HepG2 (cell line): Measurements from ENCODE around the gene YIPF4. TPM values are rescaled to one million over a fixed set of nuclear protein-coding genes. Genes with fewer than 3 reads are reported as not detected.
A peak's percentile ranks its signal among the peaks of the same experiment; 100 is the strongest.

Experiments
- ATF7 ChIP-seq, 2 experiments: fragments of 450-650 bp in 1 of 2; sonication (generic) in 1 of 2; formaldehyde crosslinking in 1 of 2; IDR thresholded peaks; 2 replicates each; pipeline versions ENCODE4 v1.4.0 to v1.6.1; 2016 to 2020; ENCODE audit warnings: antibody characterized with exemption in 1 of 2, mild to moderate bottlenecking in 1 of 2, missing genetic modification reagents in 1 of 2
- FOSL1 ChIP-seq: sonication (generic); formaldehyde crosslinking; IDR thresholded peaks from 2 replicates; pipeline ENCODE4 v1.9.0; 2021; ENCODE audit warnings: missing genetic modification reagents, borderline replicate concordance
- FOXP1 ChIP-seq, 2 experiments: fragments of 450-650 bp in 1 of 2; IDR thresholded peaks; 2 replicates each; pipeline ENCODE4 v1.6.1; 2017 to 2018; ENCODE audit warnings: antibody characterized with exemption in 1 of 2
- GRHL1 ChIP-seq: sonication (generic); formaldehyde crosslinking; conservative IDR thresholded peaks from 2 replicates; pipeline ENCODE4 v1.8.0; 2022; ENCODE audit warnings: missing genetic modification reagents
- ZBTB1 ChIP-seq: sonication (generic); formaldehyde crosslinking; IDR thresholded peaks from 2 replicates; pipeline ENCODE4 v1.4.0; 2020; ENCODE audit warnings: missing genetic modification reagents, borderline replicate concordance
- ZBTB21 ChIP-seq: sonication (generic); formaldehyde crosslinking; IDR thresholded peaks from 2 replicates; pipeline ENCODE4 v1.4.0; 2020; ENCODE audit warnings: missing genetic modification reagents
- ZNF230 ChIP-seq: sonication (generic); formaldehyde crosslinking; IDR thresholded peaks from 2 replicates; pipeline ENCODE4 v1.4.0; 2020; ENCODE audit warnings: mild to moderate bottlenecking, missing genetic modification reagents
- ZNF333 ChIP-seq: sonication (generic); formaldehyde crosslinking; IDR thresholded peaks from 2 replicates; pipeline ENCODE4 v1.4.0; 2020; ENCODE audit warnings: mild to moderate bottlenecking, missing genetic modification reagents, borderline replicate concordance
- ZNF350 ChIP-seq: sonication (generic); formaldehyde crosslinking; IDR thresholded peaks from 2 replicates; pipeline ENCODE4 v1.4.0; 2020; ENCODE audit warnings: mild to moderate bottlenecking, low read depth, missing genetic modification reagents, borderline replicate concordance
- ZNF468 ChIP-seq: sonication (generic); formaldehyde crosslinking; IDR thresholded peaks from 2 replicates; pipeline ENCODE4 v1.8.0; 2022; ENCODE audit warnings: mild to moderate bottlenecking, moderate library complexity, missing genetic modification reagents
- ZNF616 ChIP-seq: sonication (generic); formaldehyde crosslinking; IDR thresholded peaks from 2 replicates; pipeline ENCODE4 v1.5.0; 2020; ENCODE audit warnings: low read depth, mild to moderate bottlenecking, missing genetic modification reagents
- ZNF816 ChIP-seq: sonication (generic); formaldehyde crosslinking; IDR thresholded peaks from 2 replicates; pipeline ENCODE4 v1.8.0; 2022; ENCODE audit warnings: missing genetic modification reagents, mild to moderate bottlenecking, borderline replicate concordance
- ZSCAN25 ChIP-seq: sonication (generic); formaldehyde crosslinking; IDR thresholded peaks from 2 replicates; pipeline ENCODE4 v1.8.0; 2022; ENCODE audit warnings: mild to moderate bottlenecking, missing genetic modification reagents
- polyA plus RNA-seq, 8 experiments: library from polyadenylated mRNA; depleted of rRNA in 3 of 8; stranded (reverse) in 7 of 8; unstranded in 1 of 8; fragments of >200 nt; fragmentation: Illumina TruSeq in 4 of 8; extraction: Trizol in 4 of 8; gene quantifications; 2 replicates each; pipeline versions ENCODE4 v1.2.1 to v1.2.3, GENCODE V29; 2011 to 2016; ENCODE audit warnings: low read depth in 4 of 8, missing spikeins in 1 of 8, mixed read lengths in 1 of 8; ENCODE audit not compliant: insufficient read depth in 1 of 8
- total RNA-seq, 5 experiments: library from RNA; depleted of rRNA; stranded (reverse); fragments of >200 nt; fragmentation: Illumina TruSeq; extraction: Trizol; gene quantifications; 2 replicates each; pipeline ENCODE4 v1.2.3, GENCODE V29; 2016; ENCODE audit warnings: low read depth in 1 of 5
- TF ChIP-seq, protein P1 (sequence below): sonication (generic); formaldehyde crosslinking; IDR thresholded peaks from 2 replicates; pipeline ENCODE4 v1.5.1; 2020; ENCODE audit warnings: missing genetic modification reagents, mild to moderate bottlenecking, borderline replicate concordance
- TF ChIP-seq, protein P2 (sequence below): sonication (generic); formaldehyde crosslinking; IDR thresholded peaks from one replicate; pipeline ENCODE4 v1.5.1; 2020; ENCODE audit warnings: mild to moderate bottlenecking, missing genetic modification reagents; ENCODE audit errors: not compliant biosample characterization

The YIPF4 gene
- total and polyA plus RNA-seq, 2 of the 13 experiments (the other 11 are each of a cell fraction or from before 2014, with no cell fraction given): 19.0 to 43.9 TPM

GRCh38 chr2:32356681-32357317, 79.1 kb downstream of the YIPF4 start, which contains the start of gene BIRC6 (continued):
- TF ChIP-seq, protein P1, sequence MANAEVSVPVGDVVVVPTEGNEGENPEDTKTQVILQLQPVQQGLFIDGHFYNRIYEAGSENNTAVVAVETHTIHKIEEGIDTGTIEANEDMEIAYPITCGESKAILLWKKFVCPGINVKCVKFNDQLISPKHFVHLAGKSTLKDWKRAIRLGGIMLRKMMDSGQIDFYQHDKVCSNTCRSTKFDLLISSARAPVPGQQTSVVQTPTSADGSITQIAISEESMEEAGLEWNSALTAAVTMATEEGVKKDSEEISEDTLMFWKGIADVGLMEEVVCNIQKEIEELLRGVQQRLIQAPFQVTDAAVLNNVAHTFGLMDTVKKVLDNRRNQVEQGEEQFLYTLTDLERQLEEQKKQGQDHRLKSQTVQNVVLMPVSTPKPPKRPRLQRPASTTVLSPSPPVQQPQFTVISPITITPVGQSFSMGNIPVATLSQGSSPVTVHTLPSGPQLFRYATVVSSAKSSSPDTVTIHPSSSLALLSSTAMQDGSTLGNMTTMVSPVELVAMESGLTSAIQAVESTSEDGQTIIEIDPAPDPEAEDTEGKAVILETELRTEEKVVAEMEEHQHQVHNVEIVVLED (CRISPR knock-in tag): peak; percentile 99
- TF ChIP-seq ZNF350 (CRISPR knock-in tag): peak; percentile 91
- peak; percentile 57 for TF ChIP-seq ZSCAN25
- no peak for TF ChIP-seq FOXP1 (IDR thresholded peaks at IDR 0.05)
- peak; percentile 52; the same call in 1 of the 2 replicates for TF ChIP-seq FOXP1 (CRISPR knock-in tag; IDR thresholded peaks at IDR 0.05)
- TF ChIP-seq ZNF230 (CRISPR knock-in tag): peak; percentile 85
- TF ChIP-seq GRHL1 (CRISPR knock-in tag): no peak
- peak; percentile 26 for TF ChIP-seq ZNF468 (CRISPR knock-in tag)
- TF ChIP-seq ZNF333: peak; percentile 98
- TF ChIP-seq, protein P2, sequence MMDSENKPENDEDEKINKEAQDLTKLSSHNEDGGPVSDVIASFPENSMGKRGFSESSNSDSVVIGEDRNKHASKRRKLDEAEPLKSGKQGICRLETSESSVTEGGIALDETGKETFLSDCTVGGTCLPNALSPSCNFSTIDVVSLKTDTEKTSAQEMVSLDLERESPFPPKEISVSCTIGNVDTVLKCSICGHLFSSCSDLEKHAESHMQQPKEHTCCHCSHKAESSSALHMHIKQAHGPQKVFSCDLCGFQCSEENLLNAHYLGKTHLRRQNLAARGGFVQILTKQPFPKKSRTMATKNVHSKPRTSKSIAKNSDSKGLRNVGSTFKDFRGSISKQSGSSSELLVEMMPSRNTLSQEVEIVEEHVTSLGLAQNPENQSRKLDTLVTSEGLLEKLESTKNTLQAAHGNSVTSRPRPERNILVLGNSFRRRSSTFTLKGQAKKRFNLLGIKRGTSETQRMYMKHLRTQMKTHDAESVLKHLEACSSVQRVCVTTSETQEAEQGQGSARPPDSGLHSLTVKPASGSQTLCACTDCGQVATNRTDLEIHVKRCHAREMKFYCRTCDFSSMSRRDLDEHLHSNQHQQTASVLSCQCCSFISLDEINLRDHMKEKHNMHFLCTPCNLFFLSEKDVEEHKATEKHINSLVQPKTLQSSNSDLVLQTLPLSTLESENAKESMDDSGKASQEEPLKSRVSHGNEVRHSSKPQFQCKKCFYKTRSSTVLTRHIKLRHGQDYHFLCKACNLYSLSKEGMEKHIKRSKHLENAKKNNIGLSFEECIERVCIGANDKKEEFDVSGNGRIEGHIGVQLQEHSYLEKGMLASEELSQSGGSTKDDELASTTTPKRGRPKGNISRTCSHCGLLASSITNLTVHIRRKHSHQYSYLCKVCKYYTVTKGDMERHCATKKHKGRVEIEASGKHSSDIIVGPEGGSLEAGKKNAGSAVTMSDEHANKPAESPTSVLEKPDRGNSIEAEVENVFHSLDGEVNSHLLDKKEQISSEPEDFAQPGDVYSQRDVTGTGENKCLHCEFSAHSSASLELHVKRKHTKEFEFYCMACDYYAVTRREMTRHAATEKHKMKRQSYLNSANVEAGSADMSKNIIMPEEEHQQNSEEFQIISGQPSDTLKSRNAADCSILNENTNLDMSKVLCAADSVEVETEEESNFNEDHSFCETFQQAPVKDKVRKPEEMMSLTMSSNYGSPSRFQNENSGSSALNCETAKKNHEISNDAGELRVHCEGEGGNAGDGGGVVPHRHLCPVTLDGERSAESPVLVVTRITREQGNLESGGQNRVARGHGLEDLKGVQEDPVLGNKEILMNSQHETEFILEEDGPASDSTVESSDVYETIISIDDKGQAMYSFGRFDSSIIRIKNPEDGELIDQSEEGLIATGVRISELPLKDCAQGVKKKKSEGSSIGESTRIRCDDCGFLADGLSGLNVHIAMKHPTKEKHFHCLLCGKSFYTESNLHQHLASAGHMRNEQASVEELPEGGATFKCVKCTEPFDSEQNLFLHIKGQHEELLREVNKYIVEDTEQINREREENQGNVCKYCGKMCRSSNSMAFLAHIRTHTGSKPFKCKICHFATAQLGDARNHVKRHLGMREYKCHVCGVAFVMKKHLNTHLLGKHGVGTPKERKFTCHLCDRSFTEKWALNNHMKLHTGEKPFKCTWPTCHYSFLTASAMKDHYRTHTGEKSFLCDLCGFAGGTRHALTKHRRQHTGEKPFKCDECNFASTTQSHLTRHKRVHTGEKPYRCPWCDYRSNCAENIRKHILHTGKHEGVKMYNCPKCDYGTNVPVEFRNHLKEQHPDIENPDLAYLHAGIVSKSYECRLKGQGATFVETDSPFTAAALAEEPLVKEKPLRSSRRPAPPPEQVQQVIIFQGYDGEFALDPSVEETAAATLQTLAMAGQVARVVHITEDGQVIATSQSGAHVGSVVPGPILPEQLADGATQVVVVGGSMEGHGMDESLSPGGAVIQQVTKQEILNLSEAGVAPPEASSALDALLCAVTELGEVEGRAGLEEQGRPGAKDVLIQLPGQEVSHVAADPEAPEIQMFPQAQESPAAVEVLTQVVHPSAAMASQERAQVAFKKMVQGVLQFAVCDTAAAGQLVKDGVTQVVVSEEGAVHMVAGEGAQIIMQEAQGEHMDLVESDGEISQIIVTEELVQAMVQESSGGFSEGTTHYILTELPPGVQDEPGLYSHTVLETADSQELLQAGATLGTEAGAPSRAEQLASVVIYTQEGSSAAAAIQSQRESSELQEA (CRISPR knock-in tag): peak; percentile 85
- TF ChIP-seq ZNF816 (CRISPR knock-in tag): peak; percentile 99
- TF ChIP-seq FOSL1 (CRISPR knock-in tag): no peak
- 0 out of 2 replicates have a peak, but pooled peaks have one; percentile 55 for TF ChIP-seq ZBTB21 (CRISPR knock-in tag)
- peak; percentile 93 for TF ChIP-seq ZNF616
- peak; percentile 98 for TF ChIP-seq ZBTB1 (CRISPR knock-in tag)
- no peak for TF ChIP-seq ATF7 (IDR thresholded peaks at IDR 0.05)
- peak; percentile 60 for TF ChIP-seq ATF7 (CRISPR knock-in tag; IDR thresholded peaks at IDR 0.05)
